HPDE6-E6E7 (cell line): Measurements from ENCODE around the gene NPEPPS.

Source experiments
- DNase-seq: peaks from one replicate; pipeline ENCODE4 v3.0.0; 2011; ENCODE audit warnings: missing footprints; ENCODE audit errors: extremely low spot score

Gene NPEPPS

GRCh38 chr17:47628014-47628566, 97.2 kb downstream of the NPEPPS start:
- no peak for DNase-seq

GRCh38 chr17:47629826-47630225, 98.9 kb downstream of the NPEPPS start:
- no peak for DNase-seq

GRCh38 chr17:47630614-47631013, 99.7 kb downstream of the NPEPPS start:
- no peak for DNase-seq

DNA sequence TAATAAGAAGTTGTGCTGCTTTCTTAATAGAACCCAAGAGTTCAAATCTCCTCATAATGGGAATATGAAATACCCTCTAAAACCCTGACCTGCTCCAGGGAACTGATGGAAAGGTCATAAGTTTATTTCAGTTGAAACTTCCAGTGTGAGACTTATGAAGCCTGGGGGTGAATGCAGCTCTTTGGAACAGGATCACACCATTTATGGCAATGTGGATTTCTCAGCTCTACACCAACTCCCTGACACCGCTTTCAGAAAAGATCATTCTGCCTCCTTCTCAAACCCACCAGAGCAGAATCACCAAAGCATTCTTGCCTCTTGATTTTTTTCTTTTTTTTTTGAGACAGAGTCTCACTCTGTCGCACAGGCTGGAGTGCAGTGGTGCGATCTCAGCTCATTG, 102.1 kb downstream of the NPEPPS start:
- DNase-seq = no peak

DNA sequence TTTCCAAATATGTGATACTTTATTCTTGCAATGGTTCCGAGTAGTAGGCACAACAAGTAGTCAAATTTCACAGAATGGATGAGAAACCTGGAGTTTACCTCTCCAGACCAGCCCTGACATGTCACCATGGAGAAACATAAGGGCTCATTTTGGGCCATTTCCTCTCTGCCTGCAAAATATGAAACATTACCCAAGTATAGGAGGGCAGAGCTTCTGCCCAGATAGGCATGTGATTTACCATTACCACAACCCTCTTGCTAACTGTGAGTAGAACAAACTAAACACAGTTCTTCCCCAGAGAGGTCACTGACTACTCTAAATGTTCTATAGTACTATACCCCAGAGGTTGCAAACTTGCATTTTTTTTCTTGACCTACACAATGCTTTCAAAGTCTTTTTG, 103.1 kb downstream of the NPEPPS start:
- DNase-seq = no peak

GRCh38 chr17:47634870-47635269, 104.0 kb downstream of the NPEPPS start:
- no peak for DNase-seq

DNA sequence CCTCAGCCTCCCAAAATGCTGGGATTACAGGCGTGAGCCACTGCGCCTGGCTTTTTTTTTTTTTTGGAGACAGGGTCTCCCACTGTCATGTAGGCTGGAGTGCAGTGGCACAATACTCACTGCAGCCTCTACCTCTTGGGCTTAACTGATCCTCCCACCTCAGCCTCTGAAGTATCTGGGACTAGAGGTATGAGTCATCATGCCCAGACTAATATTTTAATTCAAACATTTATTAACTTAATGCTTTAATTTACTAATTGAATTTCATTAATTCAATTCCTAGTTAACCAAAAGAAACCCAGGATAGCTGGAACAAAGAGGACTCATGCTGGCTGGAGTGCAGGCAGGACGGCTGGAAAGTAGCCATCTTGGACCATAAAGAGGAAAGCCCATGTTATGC, 104.8 kb downstream of the NPEPPS start:
- no peak for DNase-seq

DNA sequence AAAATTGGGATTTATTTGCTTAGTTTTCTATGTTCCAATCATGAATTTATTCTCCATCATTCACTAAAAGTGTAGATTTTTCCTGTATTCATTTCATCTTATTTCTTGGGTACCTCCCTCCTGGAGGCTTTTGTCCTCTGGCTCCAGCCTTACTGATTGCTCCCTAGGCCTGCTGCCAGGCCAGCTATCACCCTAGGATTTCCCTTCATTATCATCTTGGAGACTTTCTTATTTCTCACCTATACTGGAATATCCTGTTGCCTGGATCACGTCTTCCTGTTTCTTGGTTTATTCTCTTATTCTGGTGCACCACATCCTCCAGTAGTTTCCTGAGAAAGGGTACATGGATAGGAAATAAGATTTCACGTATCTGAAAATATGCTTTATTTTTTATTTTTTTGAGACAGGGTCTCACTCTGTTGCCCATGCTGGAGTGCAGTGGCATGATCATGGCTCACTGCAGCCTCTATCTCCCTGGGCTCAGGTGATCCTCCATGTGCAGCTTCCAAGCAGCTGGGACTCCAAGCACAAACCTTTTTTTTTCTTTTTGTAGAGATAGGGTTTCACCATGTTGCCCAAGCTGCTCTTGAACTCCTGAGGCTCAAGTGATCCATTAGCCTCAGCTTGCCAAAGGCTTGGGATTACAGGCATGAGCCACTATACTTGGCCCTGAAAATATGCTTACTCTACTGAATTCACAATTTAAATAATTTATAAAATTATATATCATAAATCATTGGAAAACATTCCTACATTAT, 105.5 kb downstream of the NPEPPS start:
- no peak for DNase-seq

DNA sequence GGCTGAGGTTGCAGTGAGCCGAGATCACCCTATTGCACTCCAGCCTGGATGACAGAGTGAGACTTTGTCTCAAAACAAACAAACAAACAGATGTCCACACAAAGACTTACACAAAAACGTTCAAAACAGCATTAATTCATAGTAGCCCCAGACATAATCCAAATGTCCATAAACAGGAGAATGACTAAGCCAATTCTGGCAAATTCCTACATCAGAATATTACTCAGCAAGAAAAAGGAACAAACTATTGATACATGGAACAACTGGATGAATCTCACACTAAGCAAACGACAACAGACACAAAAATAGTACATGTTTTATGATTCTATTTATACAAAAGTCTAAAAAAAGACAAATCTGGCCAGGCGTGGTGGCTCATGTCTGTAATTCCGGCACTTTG, 108.0 kb downstream of the NPEPPS start:
- DNase-seq = no peak

DNA sequence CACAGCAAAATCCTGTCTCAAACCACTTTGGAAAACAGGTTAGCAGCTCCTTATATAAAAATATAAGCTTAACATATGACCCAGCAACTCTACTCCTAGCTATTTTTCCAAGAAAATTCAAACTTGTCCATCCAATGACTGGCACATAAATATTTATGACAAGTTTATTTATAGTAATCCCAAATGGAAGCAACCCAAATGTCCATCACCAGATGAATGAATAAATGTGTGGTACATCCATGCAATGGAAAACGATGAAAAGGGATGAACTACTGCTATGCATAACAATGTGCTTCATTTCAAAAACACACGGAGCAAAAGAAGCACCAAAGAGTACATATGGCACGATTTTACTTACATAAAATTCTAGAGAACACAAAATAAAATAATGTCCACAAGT, 109.2 kb downstream of the NPEPPS start:
- no peak for DNase-seq

DNA sequence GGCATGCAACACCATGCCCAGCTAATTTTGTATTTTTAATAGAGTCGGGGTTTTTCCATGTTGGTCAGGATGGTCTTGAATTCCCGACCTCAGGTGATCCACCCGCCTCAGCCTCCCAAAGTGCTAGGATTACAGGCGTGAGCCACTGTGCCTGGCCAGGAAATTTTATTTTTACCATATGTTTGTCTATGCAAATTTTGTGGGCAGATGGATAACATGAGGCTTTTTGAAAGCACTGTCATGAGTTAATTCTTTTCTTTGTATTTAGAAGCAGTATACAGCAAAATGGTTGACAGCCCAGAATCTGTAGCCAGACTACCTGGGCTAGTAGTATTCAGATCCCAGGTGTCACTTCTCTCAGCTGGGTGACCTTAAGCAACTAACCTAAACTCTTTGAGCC, 110.3 kb downstream of the NPEPPS start:
- no peak for DNase-seq

GRCh38 chr17:47643116-47643515, 112.2 kb downstream of the NPEPPS start:
- DNase-seq = no peak

DNA sequence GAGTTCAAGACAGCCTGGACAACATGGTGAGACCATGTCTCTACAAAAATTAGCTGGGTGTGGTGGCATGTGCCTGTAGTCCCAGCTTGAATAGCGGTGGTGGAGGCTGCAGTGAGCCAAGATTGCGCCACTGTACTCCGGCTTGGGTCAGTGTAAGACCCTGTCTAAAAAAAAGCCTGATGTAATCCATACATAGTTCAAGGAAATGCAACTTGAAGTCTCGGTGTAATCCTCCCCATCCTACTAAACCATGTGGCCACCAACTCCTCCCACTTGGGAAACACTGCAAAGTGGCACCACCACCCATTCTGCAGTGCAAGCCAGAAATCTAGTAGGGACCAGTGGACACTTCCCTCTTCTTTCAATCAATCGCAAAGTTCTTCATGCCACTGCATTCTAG, 113.4 kb downstream of the NPEPPS start:
- DNase-seq = no peak

- DNase-seq = peak; percentile 96
Observed at GRCh38 chr17:47649153-47649971, 118.5 kb downstream of the NPEPPS start, which contains the start of gene KPNB1. Gene KPNB1, plus strand, starts transcription at chr17:47649919. Its CDS starts 326 bp downstream, at chr17:47650245.

GRCh38 chr17:47649972-47650524, 119.1 kb downstream of the NPEPPS start:
- peak; percentile 41 for DNase-seq

- DNase-seq = peak; percentile 94
Observed at GRCh38 chr17:47650525-47651522, 119.9 kb downstream of the NPEPPS start.

- no peak for DNase-seq
Observed at GRCh38 chr17:47651704-47652103, 120.8 kb downstream of the NPEPPS start.

- DNase-seq = no peak
Observed at GRCh38 chr17:47652570-47652969, 121.7 kb downstream of the NPEPPS start.

- DNase-seq = no peak
Observed at GRCh38 chr17:47653442-47653841, 122.5 kb downstream of the NPEPPS start.

DNA sequence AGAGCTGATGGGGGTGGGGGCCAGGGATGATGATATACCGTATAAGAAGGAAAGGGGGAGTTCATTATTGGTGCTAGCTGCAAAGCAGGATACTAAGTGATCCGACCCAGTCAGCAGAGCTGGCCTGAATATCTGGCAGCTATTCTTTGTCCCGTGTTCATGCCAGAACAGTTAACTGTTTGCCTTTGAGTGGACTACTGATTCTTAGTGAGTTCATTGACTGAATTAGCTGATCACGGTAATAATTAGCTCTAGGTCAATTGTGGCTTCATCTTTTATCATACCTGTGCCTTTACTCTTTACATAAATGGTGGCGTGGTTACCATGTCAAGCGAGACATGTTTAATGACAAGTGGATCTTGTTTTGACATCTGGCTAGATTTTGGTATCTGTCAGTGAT, 124.1 kb downstream of the NPEPPS start:
- no peak for DNase-seq

GRCh38 chr17:47660064-47660492, 129.2 kb downstream of the NPEPPS start:
- no peak for DNase-seq
